ENCODE measurements around the gene GRB7.

- no peak for TF ChIP-seq CTCF (IDR thresholded peaks at IDR 0.05)
- TF ChIP-seq EZH2 (IDR thresholded peaks at IDR 0.05; ENCODE audit: borderline replicate concordance, insufficient read depth, low read depth, low read length, poor library complexity, severe bottlenecking): no peak
Observed at GRCh38 chr17:39782980-39783379, 45.2 kb downstream of the GRB7 start.

Data from B cell (primary cell).